HEK293T (cell line): Measurements from ENCODE around the gene SLC22A5.
"Not testable (repeated sequence)": the region's sequence is repeated elsewhere in the genome, so short reads cannot be mapped to it uniquely, and the experiment has no call there.

Source experiments
- CTCF ChIA-PET: fragments of 350-600 bp; formaldehyde crosslinking; extraction: SDS; loops from one replicate; lab custom pipeline; 2021; ENCODE audit warnings: antibody characterized with exemption, inconsistent platforms; lab: Yijun Ruan, JAX
- POLR2A ChIA-PET: fragments of 350-600 bp; formaldehyde crosslinking; extraction: SDS; loops from one replicate; lab custom pipeline; 2020; ENCODE audit warnings: antibody characterized with exemption, inconsistent platforms; lab: Yijun Ruan, JAX
- DNase-seq: peaks from one replicate; pipeline ENCODE4 v3.0.0; 2012; ENCODE audit warnings: mixed read lengths; ENCODE audit errors: extremely low spot score
- ARNT ChIP-seq: fragments of 450-650 bp; IDR thresholded peaks from 2 replicates; pipeline ENCODE4 v1.6.1; 2017; ENCODE audit warnings: mild to moderate bottlenecking
- BHLHE40 ChIP-seq: fragments of 450-650 bp; IDR thresholded peaks from 2 replicates; pipeline ENCODE4 v1.6.1; 2016; ENCODE audit warnings: mild to moderate bottlenecking, moderate library complexity, borderline replicate concordance
- CTBP1 ChIP-seq: fragments of 450-650 bp; IDR thresholded peaks from 2 replicates; pipeline ENCODE4 v1.6.1; 2016; ENCODE audit warnings: borderline replicate concordance
- ELF4 ChIP-seq: fragments of 450-650 bp; IDR thresholded peaks from 2 replicates; pipeline ENCODE4 v1.6.1; 2017; ENCODE audit warnings: antibody characterized with exemption
- FOXA1 ChIP-seq: fragments of 450-650 bp; IDR thresholded peaks from 2 replicates; pipeline ENCODE4 v1.6.1; 2016; ENCODE audit warnings: mild to moderate bottlenecking
- FOXK2 ChIP-seq: fragments of 450-650 bp; IDR thresholded peaks from 2 replicates; pipeline ENCODE4 v1.6.1; 2016; ENCODE audit warnings: mild to moderate bottlenecking
- FOXM1 ChIP-seq: fragments of 450-650 bp; IDR thresholded peaks from 2 replicates; pipeline ENCODE4 v1.6.1; 2017; ENCODE audit warnings: mild to moderate bottlenecking, borderline replicate concordance
- HDGF ChIP-seq: fragments of 450-650 bp; IDR thresholded peaks from 2 replicates; pipeline ENCODE4 v1.6.1; 2017; ENCODE audit warnings: antibody characterized with exemption, borderline replicate concordance
- L3MBTL2 ChIP-seq: fragments of 450-650 bp; conservative IDR thresholded peaks from 2 replicates; pipeline ENCODE4 v1.6.1; 2016; ENCODE audit warnings: mild to moderate bottlenecking
- LEF1 ChIP-seq: fragments of 450-650 bp; IDR thresholded peaks from 2 replicates; pipeline ENCODE4 v1.6.1; 2017; ENCODE audit warnings: mild to moderate bottlenecking, borderline replicate concordance
- NFRKB ChIP-seq: fragments of 450-650 bp; IDR thresholded peaks from 2 replicates; pipeline ENCODE4 v1.6.1; 2016; ENCODE audit warnings: mild to moderate bottlenecking, moderate library complexity
- PKNOX1 ChIP-seq: fragments of 450-650 bp; IDR thresholded peaks from 2 replicates; pipeline ENCODE4 v1.6.1; 2016
- SP1 ChIP-seq: fragments of 450-650 bp; IDR thresholded peaks from 2 replicates; pipeline ENCODE4 v1.6.1; 2017
- SUZ12 ChIP-seq: fragments of 450-650 bp; IDR thresholded peaks from 2 replicates; pipeline ENCODE4 v1.6.1; 2016; ENCODE audit warnings: mild to moderate bottlenecking
- TARDBP ChIP-seq: fragments of 450-650 bp; IDR thresholded peaks from 2 replicates; pipeline ENCODE4 v1.6.1; 2016
- ZNF384 ChIP-seq: fragments of 450-650 bp; IDR thresholded peaks from 2 replicates; pipeline ENCODE4 v1.6.1; 2016

SLC22A5 gene

GRCh38 chr5:132410451-132411303, 41.2 kb downstream of the SLC22A5 start:
- POLR2A ChIA-PET: interaction anchor here (0.6 to 2.9 kb wide), 9 partner anchors 10 to 344 kb away, joined by 3 to 14 read pairs (median 3); partner anchors contain the start of genes IRF1, SLC22A4 and SLC22A5
- DNase-seq: peak; percentile 86
- CTCF ChIA-PET: interaction anchor here (0.7 to 1.5 kb wide), 7 partner anchors 10 to 138 kb away, joined by 3 to 6 read pairs (median 5); partner anchors contain the start of gene SLC22A5
- TF ChIP-seq ELF4: no peak
- peak; percentile 41; the same call in 1 of the 2 replicates for TF ChIP-seq L3MBTL2

GRCh38 chr5:132411304-132412013, 41.9 kb downstream of the SLC22A5 start:
- DNase-seq: no peak
- ChIA-PET CTCF (interaction anchor here (1.3 to 1.5 kb wide), 5 partner anchors 9 to 139 kb away, joined by 3 to 6 read pairs (median 5); no protein-coding TSS in a partner anchor), POLR2A (interaction anchor here (1.0 to 2.9 kb wide), 5 partner anchors 16 to 118 kb away, joined by 3 to 14 read pairs (median 8); partner anchors contain the start of genes IRF1 and SLC22A4)
- TF ChIP-seq NFRKB: no peak
- no peak for TF ChIP-seq ZNF384
- no peak for TF ChIP-seq LEF1
- TF ChIP-seq SUZ12: no peak
- TF ChIP-seq CTBP1: no peak
- TF ChIP-seq ELF4: no peak
- no peak for TF ChIP-seq HDGF
- no peak for TF ChIP-seq ARNT
- no peak for TF ChIP-seq SP1
- TF ChIP-seq L3MBTL2: no peak
- no peak for TF ChIP-seq FOXM1
- no peak for TF ChIP-seq TARDBP
- no peak for TF ChIP-seq BHLHE40

- CTCF ChIA-PET: no interaction called here
- TF ChIP-seq LEF1: no peak
- no peak for TF ChIP-seq ARNT
- no peak for TF ChIP-seq FOXA1
- TF ChIP-seq BHLHE40: no peak
- no peak for TF ChIP-seq NFRKB
- no peak for TF ChIP-seq ZNF384
- TF ChIP-seq FOXM1: no peak
- TF ChIP-seq SUZ12: no peak
- no peak for TF ChIP-seq ELF4
- no peak for TF ChIP-seq PKNOX1
- no peak for TF ChIP-seq L3MBTL2
- TF ChIP-seq FOXK2: no peak
- DNase-seq: no peak
- POLR2A ChIA-PET: no interaction called here
Observed at GRCh38 chr5:132413567-132413966, 44.1 kb downstream of the SLC22A5 start.

- ChIA-PET CTCF (no interaction called here), POLR2A (interaction anchor here (0.9 to 1.7 kb wide), 3 partner anchors 76 to 121 kb away, joined by 4 to 6 read pairs (median 5); partner anchors contain the start of genes IRF1 and SLC22A4)
- TF ChIP-seq TARDBP (no peak), LEF1 (no peak), BHLHE40 (no peak), NFRKB (no peak), ARNT (no peak), CTBP1 (no peak), ZNF384 (no peak)
- no peak for DNase-seq
Observed at GRCh38 chr5:132414634-132415378, 45.3 kb downstream of the SLC22A5 start.

GRCh38 chr5:132415516-132415915, 46.0 kb downstream of the SLC22A5 start:
- CTCF ChIA-PET: interaction anchor here (0.6 kb wide), 1 partner anchor 54 kb away, joined by 4 read pairs; no protein-coding TSS in a partner anchor
- DNase-seq: not testable (repeated sequence)
- POLR2A ChIA-PET: interaction anchor here (0.9 to 1.7 kb wide), 3 partner anchors 75 to 121 kb away, joined by 4 to 6 read pairs (median 5); partner anchors contain the start of genes IRF1 and SLC22A4

GRCh38 chr5:132416306-132417009, 46.9 kb downstream of the SLC22A5 start:
- DNase-seq: no peak
- POLR2A ChIA-PET: interaction anchor here (0.8 to 1.7 kb wide), 3 partner anchors 74 to 123 kb away, joined by 3 to 6 read pairs (median 3); partner anchors contain the start of gene IRF1
- CTCF ChIA-PET: interaction anchor here (0.6 kb wide), 1 partner anchor 76 kb away, joined by 3 read pairs; no protein-coding TSS in a partner anchor
- TF ChIP-seq BHLHE40 (no peak), CTBP1 (no peak), LEF1 (no peak), FOXA1 (no peak)
